GM21381 (cell line): ENCODE data around the gene PCGF5.
"Not testable (repeated sequence)": the region's sequence is repeated elsewhere in the genome, so short reads cannot be mapped to it uniquely, and the experiment has no call there.

Experiments
- ATAC-seq: cut with Tn5 transposase; IDR thresholded peaks from one replicate; pipeline ENCODE4 v1.9.1; 2021; ENCODE audit warnings: mild to moderate bottlenecking, moderate library complexity; ENCODE audit not compliant: unreplicated experiment

Gene PCGF5

DNA sequence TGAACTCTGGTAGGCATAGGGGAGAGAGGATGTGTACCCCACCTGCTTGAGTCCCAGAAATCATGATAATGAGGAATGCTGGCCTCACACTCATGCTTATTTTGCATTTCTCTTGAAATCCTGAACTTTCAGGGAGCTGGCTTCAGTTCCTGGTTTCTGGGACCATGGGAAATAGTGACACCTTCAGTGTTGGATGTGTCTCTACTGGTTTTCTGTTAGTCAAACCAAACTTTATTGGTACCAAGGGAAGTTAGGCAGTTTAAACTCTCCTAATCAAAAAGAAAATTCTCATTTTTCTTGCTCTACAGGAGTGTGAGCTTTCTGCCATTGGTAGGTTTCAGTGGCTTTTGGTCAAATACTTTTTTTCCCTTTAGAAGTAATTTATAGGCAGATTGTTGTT is 11.8 kb upstream of the PCGF5 start:
- ATAC-seq: no peak

DNA sequence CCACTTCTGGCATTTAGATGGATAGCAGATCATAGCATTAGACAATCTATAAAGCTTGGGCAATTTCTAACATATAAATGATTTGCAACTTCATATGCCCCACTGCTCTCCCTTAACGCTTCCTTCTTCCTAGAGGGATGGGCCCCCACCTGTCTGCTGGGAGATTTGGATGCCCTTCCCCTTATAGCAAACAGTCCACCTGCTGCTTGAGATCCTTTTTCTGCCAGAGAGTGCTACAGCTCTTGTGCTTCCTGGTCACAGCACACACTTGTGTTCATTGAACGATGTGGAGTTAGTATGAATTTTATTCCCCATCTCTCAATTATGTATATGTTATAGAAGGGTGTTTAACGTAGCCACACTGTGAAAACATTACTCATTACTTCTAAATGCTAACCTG is 10.4 kb upstream of the PCGF5 start:
- no peak for ATAC-seq

DNA sequence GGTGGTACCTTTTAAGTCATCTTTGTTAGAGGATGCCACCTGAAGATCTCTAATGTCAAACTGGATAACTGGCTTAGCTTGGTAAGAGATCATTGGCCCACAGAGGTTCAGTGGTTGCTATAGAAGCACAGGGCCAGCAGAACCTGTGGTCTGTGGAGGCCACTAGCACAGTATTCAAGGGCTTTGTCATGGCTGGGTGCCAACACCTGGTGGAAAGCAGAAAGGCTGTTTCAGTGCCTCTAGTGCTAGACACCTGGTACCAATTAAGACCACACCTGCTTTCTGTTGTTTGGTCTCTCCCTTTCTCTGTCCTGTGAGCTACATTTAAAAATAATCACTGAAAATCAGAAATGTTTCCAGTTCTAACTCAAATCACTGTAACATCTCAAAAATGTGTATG is 10.0 kb upstream of the PCGF5 start:
- ATAC-seq: peak; percentile 81

DNA sequence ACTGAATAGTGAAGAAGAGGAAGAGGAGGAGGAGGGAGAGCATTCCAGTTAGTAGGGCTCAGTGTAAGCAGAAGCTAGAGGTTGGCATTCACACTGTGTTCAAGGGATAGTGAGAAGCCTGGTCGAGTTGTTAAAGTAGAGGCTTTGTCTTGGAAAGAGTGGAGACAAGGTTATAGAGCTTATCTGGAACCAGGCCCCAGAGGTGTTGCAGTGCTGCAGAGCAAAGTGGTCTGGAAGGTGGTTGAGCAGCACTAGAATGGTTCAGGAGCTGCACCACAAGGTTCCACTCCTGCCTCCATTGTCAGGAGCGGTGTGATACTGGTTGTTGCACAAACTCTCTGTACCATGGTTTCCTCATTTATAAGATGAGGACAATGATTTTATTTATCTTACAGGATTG is 8.8 kb upstream of the PCGF5 start:
- ATAC-seq: no peak

DNA sequence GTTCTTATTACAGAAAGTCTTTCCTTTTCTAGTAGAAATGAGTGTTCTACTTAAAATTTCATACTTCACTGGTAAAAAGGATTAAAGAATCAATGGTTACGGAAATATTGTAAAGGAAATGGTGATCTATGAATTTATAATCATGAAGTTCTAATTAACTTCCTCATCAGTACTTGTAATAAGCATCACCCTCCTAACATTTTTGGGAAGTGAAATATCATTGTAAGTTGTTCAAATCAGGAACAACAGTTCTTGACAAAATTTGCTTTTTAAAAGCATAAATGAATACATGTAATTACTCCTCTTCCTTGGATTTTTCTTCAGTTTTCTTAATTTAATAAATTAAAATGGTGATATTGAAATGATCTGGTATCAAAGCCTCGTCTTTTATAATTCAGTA is 5.6 kb upstream of the PCGF5 start:
- no peak for ATAC-seq

DNA sequence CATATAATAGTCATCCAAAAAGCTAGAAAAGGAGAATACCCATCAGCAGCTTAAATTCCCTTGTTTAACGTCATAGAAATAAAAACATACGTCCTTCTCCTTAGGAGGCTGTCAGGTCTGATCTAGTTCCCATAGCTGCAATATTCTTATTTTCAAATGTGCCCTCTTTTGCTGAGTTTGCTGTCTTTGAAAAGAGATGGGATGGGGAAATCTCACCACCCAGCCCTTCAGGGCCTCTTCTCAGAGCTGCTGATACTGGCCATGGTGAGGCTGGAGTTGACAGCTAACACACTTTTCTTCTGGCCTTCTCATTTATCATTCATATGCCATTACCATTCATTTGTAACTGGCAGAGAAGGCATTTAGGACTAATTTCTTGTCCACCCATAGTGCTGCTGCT is 5.1 kb upstream of the PCGF5 start:
- ATAC-seq: no peak

DNA sequence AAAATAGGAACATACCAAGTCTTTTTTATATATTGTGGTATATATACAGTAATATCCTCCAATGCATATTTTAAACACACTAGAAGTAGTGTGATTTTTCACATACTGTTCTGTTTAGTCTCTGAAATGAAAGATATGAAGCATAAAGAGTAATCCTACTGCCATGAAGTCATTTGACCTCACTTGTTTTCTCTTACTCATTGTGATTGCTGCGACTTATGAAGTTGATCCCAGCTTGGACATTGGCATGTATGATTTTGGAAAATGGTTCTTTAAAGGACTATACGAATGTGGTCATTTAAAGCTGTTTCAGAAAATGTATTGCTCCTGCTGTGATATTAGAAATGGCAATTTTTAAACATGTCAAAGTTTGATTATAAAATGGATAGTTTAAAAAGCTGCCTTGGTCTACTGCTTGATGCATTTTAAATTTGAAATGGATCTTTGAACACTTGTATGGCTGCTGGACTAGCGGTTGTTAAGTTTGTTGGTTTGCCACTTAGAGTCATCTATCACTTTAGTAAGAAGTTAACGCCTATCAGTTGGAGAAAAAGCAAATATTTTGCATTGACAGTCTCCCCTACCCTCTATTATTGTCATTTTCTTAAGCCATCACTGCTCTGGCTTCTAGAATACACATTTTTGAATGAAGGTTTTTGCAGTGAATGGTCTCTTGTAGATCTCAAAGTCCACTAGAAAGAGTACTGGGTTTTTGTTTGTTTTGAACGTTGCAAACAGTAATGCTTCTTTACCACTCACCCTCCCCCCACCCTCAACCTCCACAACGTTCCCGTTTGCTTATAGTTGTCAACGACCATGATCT is 881 bp upstream of the PCGF5 start:
- ATAC-seq: no peak

DNA sequence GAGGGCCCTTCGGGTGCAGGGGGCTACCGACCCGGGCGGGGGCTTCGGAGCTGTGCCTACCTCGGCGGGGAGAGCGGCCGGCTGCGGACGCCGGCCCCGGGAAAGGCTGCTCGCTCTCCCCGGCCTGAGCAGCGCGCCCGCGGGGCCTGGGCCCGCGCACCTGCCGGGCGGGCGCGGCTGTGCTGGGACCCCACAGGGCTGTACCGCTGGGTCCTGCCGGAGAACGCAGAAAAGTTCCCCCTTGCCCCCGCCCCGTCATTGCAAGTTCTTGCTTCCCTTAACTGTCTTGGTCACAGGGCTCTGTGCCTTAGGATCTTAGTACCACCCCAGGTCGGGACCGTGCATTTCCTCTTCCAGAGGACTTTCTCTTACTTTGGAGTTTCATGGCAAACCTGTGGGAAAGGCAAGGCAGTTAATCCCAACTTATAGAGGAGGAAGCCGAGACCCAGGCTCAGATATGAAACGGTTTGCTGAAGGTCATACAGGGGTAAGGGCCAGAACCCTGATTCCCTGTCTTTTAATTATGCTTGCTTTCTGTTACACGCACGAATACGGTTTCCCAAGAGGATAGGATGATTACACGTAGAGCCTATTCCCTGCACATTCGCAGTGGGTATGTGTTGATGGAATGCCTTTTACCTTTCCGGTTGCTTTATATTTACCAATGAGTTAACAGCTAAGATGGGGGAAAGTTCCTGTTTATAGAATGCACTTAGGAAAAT is 652 bp downstream of the PCGF5 start:
- peak; percentile 30 for ATAC-seq

DNA sequence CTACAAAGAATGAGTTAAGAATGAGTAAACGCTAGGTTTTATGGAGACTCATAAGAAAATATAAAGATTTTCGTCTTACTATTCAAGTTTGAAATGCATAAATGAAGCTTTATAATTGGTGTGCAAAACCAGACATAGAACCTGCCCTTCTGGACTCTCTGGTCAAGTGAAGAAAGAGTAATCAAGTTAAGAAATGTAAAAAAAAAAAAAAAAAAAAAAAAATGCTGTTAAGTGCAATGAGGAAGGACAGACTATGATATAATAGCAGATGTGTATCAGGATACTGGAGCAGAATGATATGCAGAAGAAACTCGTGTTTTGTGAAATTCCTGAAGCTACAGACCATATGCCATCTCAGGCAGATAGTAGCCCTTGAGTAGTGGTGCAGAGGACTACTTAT is 5.6 kb downstream of the PCGF5 start:
- ATAC-seq: no peak

DNA sequence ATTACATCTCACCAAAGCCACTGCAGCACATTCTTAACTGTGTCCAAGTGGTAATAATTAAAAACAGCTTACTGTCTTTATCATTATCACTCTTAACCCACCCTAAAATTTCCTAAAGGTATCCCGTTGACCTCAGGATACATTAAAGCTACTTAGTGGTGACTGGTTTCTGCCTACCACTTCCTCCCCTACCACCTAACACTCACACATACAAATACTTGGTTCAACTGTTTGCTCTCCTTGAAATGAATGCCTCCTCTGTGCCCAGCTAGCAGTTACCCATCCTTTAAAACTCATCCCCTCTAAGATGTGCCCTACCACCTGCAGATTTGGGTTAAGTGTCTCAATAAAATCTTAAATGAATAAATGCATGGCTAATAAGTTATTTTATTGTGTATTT is 7.1 kb downstream of the PCGF5 start:
- ATAC-seq: no peak

DNA sequence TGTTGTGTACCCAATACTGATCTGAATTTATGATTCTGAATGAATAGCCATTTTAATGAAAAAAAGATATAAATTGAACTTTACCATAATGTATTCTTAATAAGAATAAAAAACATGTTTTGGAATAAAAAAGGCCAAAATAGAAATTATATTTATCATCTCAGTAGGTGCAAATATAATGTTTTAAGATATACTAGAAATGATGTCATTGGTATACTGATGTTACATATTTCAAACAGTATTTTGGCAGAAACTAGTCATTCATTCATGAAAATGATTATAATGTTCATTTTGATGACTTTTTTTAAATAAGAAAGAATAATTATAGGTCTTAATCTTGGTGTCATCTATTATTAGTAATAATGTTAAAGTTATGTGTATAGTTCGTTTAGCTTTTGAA is 9.2 kb downstream of the PCGF5 start:
- no peak for ATAC-seq

DNA sequence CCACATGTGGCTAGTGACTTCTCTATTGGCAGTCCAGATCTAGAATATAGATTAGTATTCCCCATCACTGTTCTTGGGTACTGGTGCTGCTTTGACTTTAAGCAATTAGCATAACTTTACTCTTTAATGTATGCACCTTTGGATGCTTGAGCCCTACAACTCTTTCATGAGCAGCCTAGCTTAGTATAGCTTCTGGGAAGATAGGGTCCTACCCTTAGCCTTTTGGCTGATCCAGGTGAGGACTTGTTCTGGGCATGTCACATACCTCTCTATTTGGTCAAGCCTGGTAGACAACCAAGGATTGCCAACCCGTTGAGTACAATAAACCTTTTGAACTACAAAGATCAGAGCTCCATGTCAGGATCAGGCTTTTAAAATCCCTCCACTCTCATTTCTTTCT is 17.7 kb downstream of the PCGF5 start:
- ATAC-seq: no peak

DNA sequence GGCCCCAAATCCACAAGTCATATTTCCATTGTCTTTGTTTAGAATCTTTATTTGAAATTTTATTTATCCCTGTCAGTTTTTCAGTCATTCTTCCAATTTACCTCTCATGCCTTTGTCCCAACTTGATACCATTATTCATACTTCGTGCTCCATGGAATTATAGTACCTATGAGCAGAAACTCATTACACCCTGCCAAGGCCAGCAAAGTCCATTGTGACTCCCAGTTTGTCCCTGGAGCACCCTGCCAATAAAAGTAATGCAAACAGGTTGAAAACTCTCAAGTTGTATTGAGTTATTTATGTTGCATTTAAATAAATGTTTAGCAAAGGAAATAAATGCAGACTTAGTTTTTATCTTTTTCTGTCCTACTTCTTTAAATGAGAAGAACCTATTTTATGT is 19.3 kb downstream of the PCGF5 start:
- no peak for ATAC-seq

DNA sequence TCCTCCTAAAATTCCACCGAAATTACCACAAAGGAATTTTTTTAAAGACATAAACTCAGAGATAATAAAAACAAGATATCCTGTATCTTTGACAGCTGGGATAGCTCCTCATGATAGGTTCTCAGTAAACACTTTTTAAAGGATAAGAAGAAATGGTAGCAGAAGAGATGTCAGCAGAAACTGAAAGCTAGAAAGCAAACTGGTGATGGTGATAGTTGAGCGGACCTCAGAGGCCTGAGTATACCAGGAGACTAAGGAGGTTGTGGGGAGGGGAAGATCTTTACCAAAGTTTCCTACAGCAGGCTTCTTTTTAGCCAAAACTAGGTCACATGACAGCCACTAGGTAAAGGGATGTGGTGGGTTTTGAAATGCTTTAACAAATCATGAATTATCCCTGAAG is 22.5 kb downstream of the PCGF5 start:
- ATAC-seq: no peak

DNA sequence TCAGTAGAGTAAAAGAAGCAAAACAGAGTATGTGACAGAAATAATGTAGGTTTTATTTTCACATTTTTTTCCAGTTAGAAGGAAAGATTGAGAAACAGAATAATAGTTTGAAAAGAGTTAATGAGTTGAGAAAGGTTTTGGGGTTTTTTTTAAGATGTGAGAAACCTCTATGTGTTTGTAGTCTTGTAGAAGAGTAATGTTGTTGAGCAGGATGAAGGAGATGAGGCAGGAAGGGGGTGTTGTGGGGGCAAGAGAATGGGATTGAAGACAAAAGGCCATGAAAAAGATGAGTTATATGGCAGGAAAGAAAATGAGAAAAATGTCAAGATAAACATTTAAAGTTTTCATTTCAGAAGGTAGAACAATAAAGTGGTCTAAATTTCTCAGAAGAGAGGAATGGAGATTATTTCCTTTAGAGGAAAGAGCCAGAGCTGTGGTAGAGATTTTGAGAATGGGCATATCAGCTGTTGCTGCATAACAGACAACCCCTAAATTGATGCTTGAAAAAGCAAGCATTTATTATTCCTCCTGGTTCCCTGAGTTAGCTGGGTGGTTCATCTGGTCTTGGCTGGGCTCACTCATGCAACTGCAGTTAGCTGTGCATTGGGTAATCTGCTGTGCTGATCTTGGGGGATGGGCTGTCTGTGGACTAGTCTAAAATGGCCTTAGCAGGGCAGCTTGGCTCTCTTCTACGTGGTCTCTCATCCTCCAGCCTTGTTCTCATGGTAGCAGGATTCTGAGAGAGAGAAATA is 27.1 kb downstream of the PCGF5 start:
- no peak for ATAC-seq

DNA sequence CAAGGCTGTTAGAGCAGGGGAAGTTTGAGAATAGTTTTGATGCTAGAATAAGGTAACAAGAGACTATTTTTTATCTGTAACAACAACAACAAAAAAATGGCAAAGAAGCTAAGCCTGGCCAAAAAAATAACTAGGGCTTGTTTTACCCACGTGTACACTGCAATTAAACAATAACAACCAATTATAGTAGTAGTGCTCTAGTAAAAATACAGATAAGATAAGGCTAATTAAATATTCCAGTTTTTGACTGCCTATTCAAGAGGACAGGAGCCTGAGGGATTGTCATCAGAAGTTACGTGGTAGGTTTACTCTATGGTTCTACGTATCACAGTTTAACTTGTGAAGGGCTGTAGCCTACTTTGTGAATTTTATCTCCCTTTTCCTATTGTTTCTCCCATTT is 29.2 kb downstream of the PCGF5 start:
- ATAC-seq: no peak

DNA sequence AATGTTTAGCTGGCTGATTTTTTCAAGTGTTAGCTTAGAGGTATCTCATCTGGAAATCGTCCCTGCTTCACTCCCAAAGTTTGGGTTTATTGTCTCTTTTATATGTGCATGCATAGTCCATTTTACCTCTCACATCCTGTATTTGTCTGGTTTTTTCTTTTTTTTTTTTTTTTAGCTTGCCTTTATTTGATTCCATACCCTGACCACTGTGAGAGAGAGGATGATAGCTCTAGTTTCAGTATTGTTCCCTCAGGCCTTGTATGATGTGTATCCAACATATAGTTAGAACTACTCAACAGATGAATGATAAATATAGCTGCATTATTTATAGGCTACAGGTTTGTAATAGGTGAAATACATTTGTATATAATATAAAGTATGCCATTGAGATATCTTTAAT is 29.9 kb downstream of the PCGF5 start:
- ATAC-seq: no peak

DNA sequence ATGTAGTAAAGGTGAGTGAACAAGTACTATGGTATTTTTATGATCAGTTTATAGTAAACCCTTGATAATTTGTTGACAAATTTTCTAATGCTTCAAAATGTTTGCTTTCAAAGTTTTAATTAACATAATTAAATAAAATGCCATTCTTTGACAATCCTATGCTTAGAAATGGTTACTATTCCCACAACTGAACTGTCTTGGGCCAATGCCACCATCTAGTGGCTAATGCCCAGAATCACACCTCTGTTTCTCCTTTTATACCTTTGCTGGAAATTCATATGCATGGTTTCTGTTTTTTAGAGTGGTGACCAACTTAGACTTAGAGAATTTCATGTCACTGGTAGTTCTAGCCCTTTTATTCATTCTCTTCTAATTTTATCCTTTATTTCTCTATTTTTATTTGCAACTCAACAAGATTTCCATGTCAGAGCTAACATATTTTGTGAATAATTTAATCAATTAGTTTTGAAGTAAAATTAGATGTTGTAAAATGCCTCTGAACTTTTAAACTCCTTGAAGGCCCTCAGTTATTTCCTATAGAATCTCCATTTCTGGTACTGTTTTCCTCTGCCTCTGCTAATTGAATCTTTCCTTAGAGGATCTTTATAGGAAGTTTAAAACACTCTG is 31.1 kb downstream of the PCGF5 start:
- ATAC-seq: no peak

DNA sequence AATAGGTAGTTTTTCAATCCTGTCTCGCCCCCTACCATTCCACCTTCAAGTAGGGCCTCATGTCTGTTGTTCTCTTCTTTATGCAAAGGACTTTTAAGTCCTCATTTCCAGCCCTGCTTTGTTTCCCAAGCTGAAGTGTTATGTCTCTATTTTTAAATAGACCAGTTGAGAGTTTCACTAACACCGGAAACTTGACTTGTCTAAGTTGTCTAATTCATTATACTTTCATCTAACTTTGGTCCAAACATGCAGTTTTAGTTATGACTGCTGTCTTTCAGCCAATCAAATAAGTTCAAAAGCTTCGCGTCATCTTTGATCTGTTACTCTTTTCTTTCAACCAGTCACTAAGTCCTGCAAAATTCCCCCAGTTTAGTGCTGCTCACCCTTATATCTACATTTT is 32.8 kb downstream of the PCGF5 start:
- ATAC-seq: no peak

DNA sequence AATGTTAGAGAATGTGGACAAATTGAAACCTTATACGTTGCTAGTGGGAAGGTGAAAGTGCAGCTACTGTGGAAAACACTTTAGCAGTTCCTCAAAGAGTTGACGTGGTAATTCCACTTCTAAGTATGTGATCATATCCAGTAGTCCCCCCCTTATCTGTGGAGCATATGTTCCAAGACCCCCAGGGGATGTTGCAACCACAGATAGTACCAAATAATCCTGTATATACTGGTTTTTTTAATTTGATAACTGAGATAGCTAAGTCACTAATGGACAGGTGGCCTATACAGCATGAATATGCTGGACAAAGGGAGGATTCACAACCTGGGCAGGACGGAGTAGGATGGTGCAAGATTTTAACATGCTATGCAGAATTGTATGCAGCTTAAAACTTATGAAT is 36.8 kb downstream of the PCGF5 start:
- ATAC-seq: no peak

DNA sequence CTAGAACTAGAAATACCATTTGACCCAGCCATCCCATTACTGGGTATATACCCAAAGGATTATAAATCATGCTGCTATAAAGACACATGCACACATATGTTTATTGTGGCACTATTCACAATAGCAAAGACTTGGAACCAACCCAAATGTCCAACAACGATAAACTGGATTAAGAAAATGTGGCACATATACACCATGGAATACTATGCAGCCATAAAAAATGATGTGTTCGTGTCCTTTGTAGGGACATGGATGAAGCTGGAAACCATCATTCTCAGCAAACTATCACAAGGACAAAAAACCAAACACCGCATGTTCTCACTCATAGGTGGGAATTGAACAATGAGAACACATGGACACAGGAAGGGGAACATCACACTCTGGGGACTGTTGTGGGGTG is 40.0 kb downstream of the PCGF5 start:
- ATAC-seq: not testable (repeated sequence)
